ENCODE results near the gene KRT1.
A peak's percentile ranks its signal among the peaks of the same experiment; 100 is the strongest.

Gene KRT1

GRCh38 chr12:52691841-52692150, 11.6 kb upstream of the KRT1 start:
- H3K9me2 ChIP-seq (replicated peaks; ENCODE audit: control insufficient read depth, low read length): no peaks in the 10 kb centered on the region
- no peak overlapping the region for H3K4me3 ChIP-seq (ENCODE audit: low read length)
- no peaks in the 10 kb centered on the region for H3K36me3 ChIP-seq (ENCODE audit: control insufficient read depth, low read length)
- no peaks in the 10 kb centered on the region for H4K20me1 ChIP-seq (ENCODE audit: control insufficient read depth, insufficient read depth, low read depth, low read length)
- H3K79me2 ChIP-seq (ENCODE audit: control insufficient read depth, low read length): no peaks in the 10 kb centered on the region
- TF ChIP-seq EZH2phosphoT487 (IDR thresholded peaks at IDR 0.05; ENCODE audit: borderline replicate concordance, low read length): no peak
- no peak for TF ChIP-seq CTCF (IDR thresholded peaks at IDR 0.05; ENCODE audit: low read depth, low read length, poor library complexity, severe bottlenecking)
- no peaks in the 10 kb centered on the region for H3K4me1 ChIP-seq (ENCODE audit: control insufficient read depth, low read length)
- H3K27me3 ChIP-seq (ENCODE audit: control insufficient read depth, low read length): peaks cover 43% of the 10 kb centered on the region
- H3K27ac ChIP-seq (ENCODE audit: low read depth, low read length): no peak overlapping the region
- no peaks in the 10 kb centered on the region for H3K9me3 ChIP-seq (ENCODE audit: control insufficient read depth, insufficient read depth, low read length)
- no peak overlapping the region for H3K4me2 ChIP-seq (ENCODE audit: low read length)
- H3F3A ChIP-seq (ENCODE audit: control insufficient read depth, insufficient read depth): no peaks in the 10 kb centered on the region

GRCh38 chr12:52691076-52691840, 11.1 kb upstream of the KRT1 start:
- Histone ChIP-seq H3K27ac (ENCODE audit: low read depth, low read length) (no peak overlapping the region), H3K9me2 (replicated peaks; ENCODE audit: control insufficient read depth, low read length) (no peaks in the 10 kb centered on the region), H3K4me2 (ENCODE audit: low read length) (peak overlapping the region; percentile 12; the same call in 1 of the 2 replicates), H3K27me3 (ENCODE audit: control insufficient read depth, low read length) (peaks cover 48% of the 10 kb centered on the region), H3K9me3 (ENCODE audit: control insufficient read depth, insufficient read depth, low read length) (no peaks in the 10 kb centered on the region), H3K36me3 (ENCODE audit: control insufficient read depth, low read length) (no peaks in the 10 kb centered on the region), H3K4me3 (ENCODE audit: low read length) (no peak overlapping the region), H3F3A (ENCODE audit: control insufficient read depth, insufficient read depth) (no peaks in the 10 kb centered on the region), H4K20me1 (ENCODE audit: control insufficient read depth, insufficient read depth, low read depth, low read length) (no peaks in the 10 kb centered on the region), H3K79me2 (ENCODE audit: control insufficient read depth, low read length) (no peaks in the 10 kb centered on the region), H3K4me1 (ENCODE audit: control insufficient read depth, low read length) (no peaks in the 10 kb centered on the region)
- TF ChIP-seq EZH2phosphoT487 (IDR thresholded peaks at IDR 0.05; ENCODE audit: borderline replicate concordance, low read length): no peak; the same call in 1 of the 2 replicates
- no peak for TF ChIP-seq CTCF (IDR thresholded peaks at IDR 0.05; ENCODE audit: low read depth, low read length, poor library complexity, severe bottlenecking)

- peaks cover 50% of the 10 kb centered on the region for H3K27me3 ChIP-seq (ENCODE audit: control insufficient read depth, low read length)
- TF ChIP-seq CTCF (IDR thresholded peaks at IDR 0.05; ENCODE audit: low read depth, low read length, poor library complexity, severe bottlenecking) (no peak), EZH2phosphoT487 (IDR thresholded peaks at IDR 0.05; ENCODE audit: borderline replicate concordance, low read length) (no peak)
- H4K20me1 ChIP-seq (ENCODE audit: control insufficient read depth, insufficient read depth, low read depth, low read length): no peaks in the 10 kb centered on the region
- H3F3A ChIP-seq (ENCODE audit: control insufficient read depth, insufficient read depth): no peaks in the 10 kb centered on the region
- H3K4me1 ChIP-seq (ENCODE audit: control insufficient read depth, low read length): no peaks in the 10 kb centered on the region
- no peaks in the 10 kb centered on the region for H3K9me2 ChIP-seq (replicated peaks; ENCODE audit: control insufficient read depth, low read length)
- no peaks in the 10 kb centered on the region for H3K36me3 ChIP-seq (ENCODE audit: control insufficient read depth, low read length)
- no peaks in the 10 kb centered on the region for H3K79me2 ChIP-seq (ENCODE audit: control insufficient read depth, low read length)
- H3K4me2 ChIP-seq (ENCODE audit: low read length): peak overlapping the region; percentile 12; the same call in 1 of the 2 replicates
- no peaks in the 10 kb centered on the region for H3K9me3 ChIP-seq (ENCODE audit: control insufficient read depth, insufficient read depth, low read length)
- no peak overlapping the region for H3K4me3 ChIP-seq (ENCODE audit: low read length)
- H3K27ac ChIP-seq (ENCODE audit: low read depth, low read length): no peak overlapping the region
Observed at GRCh38 chr12:52690351-52691075, 10.3 kb upstream of the KRT1 start.

All from DOHH2 (cell line).